H1 (cell line): ENCODE results near the gene EPHB1. TPM values are rescaled to one million over a fixed set of nuclear protein-coding genes. Genes with fewer than 3 reads are reported as not detected.

ENCODE experiments used
- GTF2F1 ChIP-seq: IDR thresholded peaks from 2 replicates; pipeline ENCODE4 v1.6.1; 2012; ENCODE audit warnings: low read depth, low read length, improper control_type of control experiment, borderline replicate concordance
- polyA plus RNA-seq, 7 experiments: library from polyadenylated mRNA; depleted of rRNA in 3 of 7; stranded (reverse) in 5 of 7; unstranded in 2 of 7; fragments of >200 nt in 5 of 7; fragments of 200-250 nt in 2 of 7; gene quantifications; 1 replicate in 5 of 7; 2 replicates in 1 of 7; 4 replicates in 1 of 7; pipeline versions ENCODE4 v1.2.1 to v1.2.3, GENCODE V29; 2011 to 2013; ENCODE audit warnings: missing spikeins in 2 of 7, mixed read lengths in 2 of 7
- total RNA-seq: library from RNA; stranded (reverse); fragmentation: NEBNext Ultra II Directional; extraction: Animal tissue kit (Norgen Biotek cat#: 25700); gene quantifications from 2 replicates; pipeline ENCODE4 v1.2.1, GENCODE V29; 2021
- TF ChIP-seq, protein P1 (sequence below): IDR thresholded peaks from 2 replicates; pipeline ENCODE4 v1.6.1; 2012; ENCODE audit warnings: low read length, inconsistent platforms

The EPHB1 gene
- total and polyA plus RNA-seq, 2 of the 8 experiments (the other 6 are each of a cell fraction or from before 2014, with no cell fraction given), result 3.5 to 5.9 TPM

- TF ChIP-seq, protein P1, sequence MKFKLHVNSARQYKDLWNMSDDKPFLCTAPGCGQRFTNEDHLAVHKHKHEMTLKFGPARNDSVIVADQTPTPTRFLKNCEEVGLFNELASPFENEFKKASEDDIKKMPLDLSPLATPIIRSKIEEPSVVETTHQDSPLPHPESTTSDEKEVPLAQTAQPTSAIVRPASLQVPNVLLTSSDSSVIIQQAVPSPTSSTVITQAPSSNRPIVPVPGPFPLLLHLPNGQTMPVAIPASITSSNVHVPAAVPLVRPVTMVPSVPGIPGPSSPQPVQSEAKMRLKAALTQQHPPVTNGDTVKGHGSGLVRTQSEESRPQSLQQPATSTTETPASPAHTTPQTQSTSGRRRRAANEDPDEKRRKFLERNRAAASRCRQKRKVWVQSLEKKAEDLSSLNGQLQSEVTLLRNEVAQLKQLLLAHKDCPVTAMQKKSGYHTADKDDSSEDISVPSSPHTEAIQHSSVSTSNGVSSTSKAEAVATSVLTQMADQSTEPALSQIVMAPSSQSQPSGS, result no peak
- TF ChIP-seq GTF2F1, result no peak
These were observed 103.2 kb downstream of the EPHB1 start (continued) for GRCh38 chr3:134898181-134898754.
